ENCODE measurements around the gene SGSM2.
A peak's percentile ranks its signal among the peaks of the same experiment; 100 is the strongest.

SGSM2 gene

DNA sequence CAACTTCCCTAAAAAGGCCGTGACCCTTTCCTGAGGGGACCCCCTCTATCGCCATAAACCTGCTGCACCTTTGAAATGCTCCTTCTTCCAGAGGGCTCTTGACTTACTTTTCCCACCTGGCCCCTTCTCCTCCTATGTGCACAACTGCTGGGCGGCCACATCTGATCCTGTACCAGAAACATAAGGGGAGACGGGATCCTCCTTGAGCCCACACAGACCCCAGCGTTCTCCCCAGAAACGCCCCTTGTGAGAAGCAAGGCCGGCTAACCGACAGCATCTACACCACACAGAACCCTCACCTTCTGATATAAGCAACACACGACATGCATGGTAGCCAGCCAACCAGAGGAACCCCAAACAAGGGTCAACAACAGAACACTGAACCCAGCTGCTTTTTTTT lies 77.8 kb downstream of the SGSM2 start:
- Histone ChIP-seq H3K9me3 (replicated peaks; ENCODE audit: insufficient read depth, low read length) (no peaks in the 10 kb centered on the region), H3K79me2 (ENCODE audit: low read length) (0 out of 2 replicates have a peak, but pooled peaks cover 2% of the 10 kb centered on the region), H3K27me3 (replicated peaks; ENCODE audit: insufficient read depth, low read length) (no peaks in the 10 kb centered on the region), H3K9me2 (replicated peaks; ENCODE audit: insufficient read depth, low read length) (no peaks in the 10 kb centered on the region), H2AFZ (ENCODE audit: low read length) (no peak overlapping the region), H3K4me1 (ENCODE audit: low read length) (no peaks in the 10 kb centered on the region), H3F3A (ENCODE audit: insufficient read depth, low read length) (peaks cover 5% of the 10 kb centered on the region; the same call in 1 of the 2 replicates), H3K4me2 (ENCODE audit: low read depth, low read length) (no peak overlapping the region), H3K36me3 (replicated peaks; ENCODE audit: insufficient read depth, low read length) (peaks cover 2% of the 10 kb centered on the region; the same call in 1 of the 2 replicates), H4K20me1 (ENCODE audit: insufficient read depth, low read length) (no peaks in the 10 kb centered on the region; the same call in 1 of the 2 replicates), H3K4me3 (ENCODE audit: low read length) (no peak overlapping the region), H3K27ac (ENCODE audit: low read length) (no peak overlapping the region), H3K9ac (ENCODE audit: low read length) (no peak overlapping the region)
- no peak for DNase-seq
- TF ChIP-seq EZH2 (optimal IDR thresholded peaks at IDR 0.05; ENCODE audit: low read depth, low read length) (no peak), EZH2phosphoT487 (IDR thresholded peaks at IDR 0.05; ENCODE audit: low read length) (no peak)
- TF ChIP-seq, protein P1, sequence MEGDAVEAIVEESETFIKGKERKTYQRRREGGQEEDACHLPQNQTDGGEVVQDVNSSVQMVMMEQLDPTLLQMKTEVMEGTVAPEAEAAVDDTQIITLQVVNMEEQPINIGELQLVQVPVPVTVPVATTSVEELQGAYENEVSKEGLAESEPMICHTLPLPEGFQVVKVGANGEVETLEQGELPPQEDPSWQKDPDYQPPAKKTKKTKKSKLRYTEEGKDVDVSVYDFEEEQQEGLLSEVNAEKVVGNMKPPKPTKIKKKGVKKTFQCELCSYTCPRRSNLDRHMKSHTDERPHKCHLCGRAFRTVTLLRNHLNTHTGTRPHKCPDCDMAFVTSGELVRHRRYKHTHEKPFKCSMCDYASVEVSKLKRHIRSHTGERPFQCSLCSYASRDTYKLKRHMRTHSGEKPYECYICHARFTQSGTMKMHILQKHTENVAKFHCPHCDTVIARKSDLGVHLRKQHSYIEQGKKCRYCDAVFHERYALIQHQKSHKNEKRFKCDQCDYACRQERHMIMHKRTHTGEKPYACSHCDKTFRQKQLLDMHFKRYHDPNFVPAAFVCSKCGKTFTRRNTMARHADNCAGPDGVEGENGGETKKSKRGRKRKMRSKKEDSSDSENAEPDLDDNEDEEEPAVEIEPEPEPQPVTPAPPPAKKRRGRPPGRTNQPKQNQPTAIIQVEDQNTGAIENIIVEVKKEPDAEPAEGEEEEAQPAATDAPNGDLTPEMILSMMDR (IDR thresholded peaks at IDR 0.05; ENCODE audit: low read length), result no peak

DNA sequence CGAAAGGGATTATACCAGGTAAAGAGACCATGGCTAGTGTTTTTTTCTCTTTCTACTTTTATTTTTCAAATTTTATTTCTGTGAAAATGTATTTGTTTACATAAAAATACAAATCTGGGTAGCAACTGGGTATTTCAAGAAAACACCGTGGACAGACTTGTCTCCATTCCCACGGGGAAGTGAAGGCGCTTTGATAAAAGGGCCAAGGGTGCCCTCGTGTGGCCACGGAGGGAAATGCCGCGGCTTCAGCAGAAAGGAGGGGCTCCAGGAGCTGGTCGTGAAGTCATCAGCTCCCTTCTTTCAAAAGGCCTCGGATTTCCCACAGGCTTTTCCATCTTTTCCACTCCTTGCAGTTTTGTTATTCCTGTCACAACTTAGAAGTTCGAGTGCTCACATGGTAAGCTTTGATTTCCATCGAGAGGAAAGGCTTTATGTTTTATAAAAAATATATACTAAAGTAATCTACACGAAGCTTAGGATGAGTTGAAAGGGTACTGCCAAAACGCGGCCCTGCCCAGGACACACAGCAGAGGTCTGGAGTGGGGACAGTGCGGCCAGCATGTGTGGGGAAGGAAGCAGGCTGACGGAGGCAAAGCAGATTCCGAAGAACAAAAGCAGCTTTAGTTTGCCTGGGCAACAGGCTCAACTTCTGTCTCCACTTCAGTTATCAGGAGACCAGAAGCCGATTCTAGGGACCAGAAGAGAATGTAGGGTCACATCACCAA lies 78.9 kb downstream of the SGSM2 start:
- no peaks in the 10 kb centered on the region for H3K9me2 ChIP-seq (replicated peaks; ENCODE audit: insufficient read depth, low read length)
- no peaks in the 10 kb centered on the region for H3K9me3 ChIP-seq (replicated peaks; ENCODE audit: insufficient read depth, low read length)
- no peak overlapping the region for H2AFZ ChIP-seq (ENCODE audit: low read length)
- no peak for TF ChIP-seq EZH2phosphoT487 (IDR thresholded peaks at IDR 0.05; ENCODE audit: low read length)
- TF ChIP-seq, protein P1 (IDR thresholded peaks at IDR 0.05; ENCODE audit: low read length), result peak; percentile 95
- peaks cover 5% of the 10 kb centered on the region; the same call in 1 of the 2 replicates for H3F3A ChIP-seq (ENCODE audit: insufficient read depth, low read length)
- peaks cover 5% of the 10 kb centered on the region; the same call in 1 of the 2 replicates for H3K36me3 ChIP-seq (replicated peaks; ENCODE audit: insufficient read depth, low read length)
- H3K27me3 ChIP-seq (replicated peaks; ENCODE audit: insufficient read depth, low read length), result no peaks in the 10 kb centered on the region
- H3K4me3 ChIP-seq (ENCODE audit: low read length), result no peak overlapping the region
- H4K20me1 ChIP-seq (ENCODE audit: insufficient read depth, low read length), result no peaks in the 10 kb centered on the region; the same call in 1 of the 2 replicates
- H3K9ac ChIP-seq (ENCODE audit: low read length), result no peak overlapping the region
- H3K4me1 ChIP-seq (ENCODE audit: low read length), result no peaks in the 10 kb centered on the region
- no peak overlapping the region for H3K27ac ChIP-seq (ENCODE audit: low read length)
- no peak overlapping the region for H3K4me2 ChIP-seq (ENCODE audit: low read depth, low read length)
- H3K79me2 ChIP-seq (ENCODE audit: low read length), result 0 out of 2 replicates have a peak, but pooled peaks cover 2% of the 10 kb centered on the region
- peak; percentile 71 for DNase-seq

DNA sequence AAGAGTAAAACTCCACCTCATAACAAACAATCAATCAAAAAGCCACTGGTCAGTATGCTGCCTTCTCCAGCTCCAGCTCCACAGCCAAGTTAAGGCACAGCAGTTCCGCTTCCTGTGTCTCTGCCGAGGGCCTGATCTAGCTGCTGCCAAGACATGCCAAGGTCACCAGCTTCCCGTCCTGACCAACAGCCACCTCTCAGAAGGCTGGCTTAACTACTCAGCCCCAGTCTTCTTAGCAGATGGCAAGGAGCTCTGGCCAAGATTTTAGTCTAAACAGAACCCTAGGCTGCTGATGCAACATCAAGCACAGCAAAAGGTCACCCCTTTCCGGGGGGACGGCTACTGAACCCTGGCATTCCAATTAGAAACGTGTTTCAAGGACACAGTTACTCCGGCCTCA lies 81.3 kb downstream of the SGSM2 start:
- no peak for DNase-seq
- no peak overlapping the region for H3K4me2 ChIP-seq (ENCODE audit: low read depth, low read length)
- H3K79me2 ChIP-seq (ENCODE audit: low read length), result 0 out of 2 replicates have a peak, but pooled peaks cover 2% of the 10 kb centered on the region
- no peak overlapping the region for H3K4me3 ChIP-seq (ENCODE audit: low read length)
- no peaks in the 10 kb centered on the region for H3K9me3 ChIP-seq (replicated peaks; ENCODE audit: insufficient read depth, low read length)
- TF ChIP-seq EZH2phosphoT487 (IDR thresholded peaks at IDR 0.05; ENCODE audit: low read length), result no peak
- TF ChIP-seq, protein P1 (IDR thresholded peaks at IDR 0.05; ENCODE audit: low read length), result no peak
- TF ChIP-seq EZH2 (optimal IDR thresholded peaks at IDR 0.05; ENCODE audit: low read depth, low read length), result no peak
- H3K27ac ChIP-seq (ENCODE audit: low read length), result no peak overlapping the region
- no peaks in the 10 kb centered on the region for H3K27me3 ChIP-seq (replicated peaks; ENCODE audit: insufficient read depth, low read length)
- H3F3A ChIP-seq (ENCODE audit: insufficient read depth, low read length), result peaks cover 5% of the 10 kb centered on the region; the same call in 1 of the 2 replicates
- no peaks in the 10 kb centered on the region for H3K4me1 ChIP-seq (ENCODE audit: low read length)
- H3K9me2 ChIP-seq (replicated peaks; ENCODE audit: insufficient read depth, low read length), result no peaks in the 10 kb centered on the region
- H4K20me1 ChIP-seq (ENCODE audit: insufficient read depth, low read length), result no peaks in the 10 kb centered on the region; the same call in 1 of the 2 replicates
- no peak overlapping the region for H2AFZ ChIP-seq (ENCODE audit: low read length)
- peaks cover 5% of the 10 kb centered on the region; the same call in 1 of the 2 replicates for H3K36me3 ChIP-seq (replicated peaks; ENCODE audit: insufficient read depth, low read length)
- H3K9ac ChIP-seq (ENCODE audit: low read length), result no peak overlapping the region
